ENCODE data around the gene MFN1. TPM values are rescaled to one million over a fixed set of nuclear protein-coding genes. Genes with fewer than 3 reads are reported as not detected.

Gene MFN1
- total and polyA plus RNA-seq, 2 of the 13 experiments (the other 11 are each of a cell fraction or from before 2014, with no cell fraction given), result 25.2 to 37.5 TPM

- no peak for TF ChIP-seq KLF12 (CRISPR knock-in tag; IDR thresholded peaks at IDR 0.05; ENCODE audit: borderline replicate concordance)
- TF ChIP-seq CENPT (CRISPR knock-in tag; IDR thresholded peaks at IDR 0.05; ENCODE audit: low read depth), result no peak
- TF ChIP-seq TCF7L2 (IDR thresholded peaks at IDR 0.05; ENCODE audit: low read depth, low read length), result no peak
- TF ChIP-seq ZBTB4 (CRISPR knock-in tag; IDR thresholded peaks at IDR 0.05; ENCODE audit: borderline replicate concordance), result no peak
- TF ChIP-seq ATAD3A (CRISPR knock-in tag; IDR thresholded peaks at IDR 0.05), result no peak
- no peak for TF ChIP-seq PAXIP1 (CRISPR knock-in tag; conservative IDR thresholded peaks at IDR 0.05)
- peak; percentile 3; the same call in 1 of the 2 replicates for TF ChIP-seq GFI1 (CRISPR knock-in tag; IDR thresholded peaks at IDR 0.05; ENCODE audit: borderline replicate concordance)
- no peak for TF ChIP-seq TARDBP (CRISPR knock-in tag; IDR thresholded peaks at IDR 0.05)
- TF ChIP-seq ZNF430 (CRISPR knock-in tag; IDR thresholded peaks at IDR 0.05), result peak; percentile 27; the same call in 1 of the 2 replicates
- TF ChIP-seq RARG (CRISPR knock-in tag; IDR thresholded peaks at IDR 0.05; ENCODE audit: low read depth), result no peak
- no peak for TF ChIP-seq ATF3 (CRISPR knock-in tag; IDR thresholded peaks at IDR 0.05)
- TF ChIP-seq TFDP2 (CRISPR knock-in tag; IDR thresholded peaks at IDR 0.05), result no peak; the same call in 1 of the 2 replicates
- TF ChIP-seq RFX3 (CRISPR knock-in tag; IDR thresholded peaks at IDR 0.05), result no peak
- no peak for TF ChIP-seq JARID2 (CRISPR knock-in tag; IDR thresholded peaks at IDR 0.05; ENCODE audit: insufficient replicate concordance)
- TF ChIP-seq MAFK (conservative IDR thresholded peaks at IDR 0.05 in 1 of 2, IDR thresholded peaks at IDR 0.05 in 1 of 2; ENCODE audit: low read length in 2 of 2), result no peak
- TF ChIP-seq JUNB (CRISPR knock-in tag; IDR thresholded peaks at IDR 0.05; ENCODE audit: borderline replicate concordance), result no peak
- TF ChIP-seq EED (CRISPR knock-in tag; IDR thresholded peaks at IDR 0.05), result peak; percentile 31; the same call in 1 of the 2 replicates
- TF ChIP-seq CENPX (CRISPR knock-in tag; IDR thresholded peaks at IDR 0.05), result no peak
- TF ChIP-seq ZNF33B (CRISPR knock-in tag; IDR thresholded peaks at IDR 0.05), result no peak
- no peak; the same call in 1 of the 2 replicates for TF ChIP-seq ZNF777 (CRISPR knock-in tag; IDR thresholded peaks at IDR 0.05)
- no peak for TF ChIP-seq MTF2 (CRISPR knock-in tag; IDR thresholded peaks at IDR 0.05; ENCODE audit: borderline replicate concordance)
Measured at GRCh38 chr3:179323197-179324110, 24.1 kb upstream of the MFN1 start (continued).
